ENCODE measurements around the gene LRRC37B.
"Not testable (repeated sequence)": the region's sequence is repeated elsewhere in the genome, so short reads cannot be mapped to it uniquely, and the experiment has no call there.

DNA sequence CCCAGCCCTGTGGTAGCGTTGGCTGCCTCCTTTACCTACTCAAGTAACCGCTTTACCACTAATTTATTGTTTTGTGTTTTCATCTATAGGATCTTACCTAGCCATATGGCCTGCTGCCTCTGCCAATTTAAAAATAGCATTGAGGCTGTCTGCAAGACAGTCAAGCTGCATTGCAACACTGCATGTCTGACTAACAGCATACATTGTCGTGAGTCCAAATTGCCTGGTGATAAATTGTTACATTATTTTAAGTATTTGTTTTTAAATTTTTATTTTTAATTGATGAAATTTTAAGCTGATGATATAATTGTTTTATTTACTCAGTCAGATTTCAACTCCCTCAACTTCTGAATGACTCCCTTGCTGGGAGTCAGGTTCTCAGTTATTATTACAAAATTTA lies 38.4 kb downstream of the LRRC37B start:
- TF ChIP-seq, protein P1, sequence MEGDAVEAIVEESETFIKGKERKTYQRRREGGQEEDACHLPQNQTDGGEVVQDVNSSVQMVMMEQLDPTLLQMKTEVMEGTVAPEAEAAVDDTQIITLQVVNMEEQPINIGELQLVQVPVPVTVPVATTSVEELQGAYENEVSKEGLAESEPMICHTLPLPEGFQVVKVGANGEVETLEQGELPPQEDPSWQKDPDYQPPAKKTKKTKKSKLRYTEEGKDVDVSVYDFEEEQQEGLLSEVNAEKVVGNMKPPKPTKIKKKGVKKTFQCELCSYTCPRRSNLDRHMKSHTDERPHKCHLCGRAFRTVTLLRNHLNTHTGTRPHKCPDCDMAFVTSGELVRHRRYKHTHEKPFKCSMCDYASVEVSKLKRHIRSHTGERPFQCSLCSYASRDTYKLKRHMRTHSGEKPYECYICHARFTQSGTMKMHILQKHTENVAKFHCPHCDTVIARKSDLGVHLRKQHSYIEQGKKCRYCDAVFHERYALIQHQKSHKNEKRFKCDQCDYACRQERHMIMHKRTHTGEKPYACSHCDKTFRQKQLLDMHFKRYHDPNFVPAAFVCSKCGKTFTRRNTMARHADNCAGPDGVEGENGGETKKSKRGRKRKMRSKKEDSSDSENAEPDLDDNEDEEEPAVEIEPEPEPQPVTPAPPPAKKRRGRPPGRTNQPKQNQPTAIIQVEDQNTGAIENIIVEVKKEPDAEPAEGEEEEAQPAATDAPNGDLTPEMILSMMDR (IDR thresholded peaks at IDR 0.05; ENCODE audit: low read depth, low read length, missing input control): not testable (repeated sequence)
- TF ChIP-seq JUND (IDR thresholded peaks at IDR 0.05); TAF1 (conservative IDR thresholded peaks at IDR 0.05); SP1 (IDR thresholded peaks at IDR 0.05); YY1 (IDR thresholded peaks at IDR 0.05); RXRA (IDR thresholded peaks at IDR 0.05); RAD21 (IDR thresholded peaks at IDR 0.05); GABPA (IDR thresholded peaks at IDR 0.05 in 1 of 2, conservative IDR thresholded peaks at IDR 0.05 in 1 of 2); FOXA1 (IDR thresholded peaks at IDR 0.05); HNF4G (IDR thresholded peaks at IDR 0.05): not testable (repeated sequence)
- TF ChIP-seq, protein P2, sequence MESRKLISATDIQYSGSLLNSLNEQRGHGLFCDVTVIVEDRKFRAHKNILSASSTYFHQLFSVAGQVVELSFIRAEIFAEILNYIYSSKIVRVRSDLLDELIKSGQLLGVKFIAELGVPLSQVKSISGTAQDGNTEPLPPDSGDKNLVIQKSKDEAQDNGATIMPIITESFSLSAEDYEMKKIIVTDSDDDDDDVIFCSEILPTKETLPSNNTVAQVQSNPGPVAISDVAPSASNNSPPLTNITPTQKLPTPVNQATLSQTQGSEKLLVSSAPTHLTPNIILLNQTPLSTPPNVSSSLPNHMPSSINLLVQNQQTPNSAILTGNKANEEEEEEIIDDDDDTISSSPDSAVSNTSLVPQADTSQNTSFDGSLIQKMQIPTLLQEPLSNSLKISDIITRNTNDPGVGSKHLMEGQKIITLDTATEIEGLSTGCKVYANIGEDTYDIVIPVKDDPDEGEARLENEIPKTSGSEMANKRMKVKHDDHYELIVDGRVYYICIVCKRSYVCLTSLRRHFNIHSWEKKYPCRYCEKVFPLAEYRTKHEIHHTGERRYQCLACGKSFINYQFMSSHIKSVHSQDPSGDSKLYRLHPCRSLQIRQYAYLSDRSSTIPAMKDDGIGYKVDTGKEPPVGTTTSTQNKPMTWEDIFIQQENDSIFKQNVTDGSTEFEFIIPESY (IDR thresholded peaks at IDR 0.05): not testable (repeated sequence)
- TF ChIP-seq, protein P3, sequence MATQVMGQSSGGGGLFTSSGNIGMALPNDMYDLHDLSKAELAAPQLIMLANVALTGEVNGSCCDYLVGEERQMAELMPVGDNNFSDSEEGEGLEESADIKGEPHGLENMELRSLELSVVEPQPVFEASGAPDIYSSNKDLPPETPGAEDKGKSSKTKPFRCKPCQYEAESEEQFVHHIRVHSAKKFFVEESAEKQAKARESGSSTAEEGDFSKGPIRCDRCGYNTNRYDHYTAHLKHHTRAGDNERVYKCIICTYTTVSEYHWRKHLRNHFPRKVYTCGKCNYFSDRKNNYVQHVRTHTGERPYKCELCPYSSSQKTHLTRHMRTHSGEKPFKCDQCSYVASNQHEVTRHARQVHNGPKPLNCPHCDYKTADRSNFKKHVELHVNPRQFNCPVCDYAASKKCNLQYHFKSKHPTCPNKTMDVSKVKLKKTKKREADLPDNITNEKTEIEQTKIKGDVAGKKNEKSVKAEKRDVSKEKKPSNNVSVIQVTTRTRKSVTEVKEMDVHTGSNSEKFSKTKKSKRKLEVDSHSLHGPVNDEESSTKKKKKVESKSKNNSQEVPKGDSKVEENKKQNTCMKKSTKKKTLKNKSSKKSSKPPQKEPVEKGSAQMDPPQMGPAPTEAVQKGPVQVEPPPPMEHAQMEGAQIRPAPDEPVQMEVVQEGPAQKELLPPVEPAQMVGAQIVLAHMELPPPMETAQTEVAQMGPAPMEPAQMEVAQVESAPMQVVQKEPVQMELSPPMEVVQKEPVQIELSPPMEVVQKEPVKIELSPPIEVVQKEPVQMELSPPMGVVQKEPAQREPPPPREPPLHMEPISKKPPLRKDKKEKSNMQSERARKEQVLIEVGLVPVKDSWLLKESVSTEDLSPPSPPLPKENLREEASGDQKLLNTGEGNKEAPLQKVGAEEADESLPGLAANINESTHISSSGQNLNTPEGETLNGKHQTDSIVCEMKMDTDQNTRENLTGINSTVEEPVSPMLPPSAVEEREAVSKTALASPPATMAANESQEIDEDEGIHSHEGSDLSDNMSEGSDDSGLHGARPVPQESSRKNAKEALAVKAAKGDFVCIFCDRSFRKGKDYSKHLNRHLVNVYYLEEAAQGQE (IDR thresholded peaks at IDR 0.05): not testable (repeated sequence)
- TF ChIP-seq, protein P4, sequence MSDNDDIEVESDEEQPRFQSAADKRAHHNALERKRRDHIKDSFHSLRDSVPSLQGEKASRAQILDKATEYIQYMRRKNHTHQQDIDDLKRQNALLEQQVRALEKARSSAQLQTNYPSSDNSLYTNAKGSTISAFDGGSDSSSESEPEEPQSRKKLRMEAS (IDR thresholded peaks at IDR 0.05): not testable (repeated sequence)
- TF ChIP-seq, protein P5, sequence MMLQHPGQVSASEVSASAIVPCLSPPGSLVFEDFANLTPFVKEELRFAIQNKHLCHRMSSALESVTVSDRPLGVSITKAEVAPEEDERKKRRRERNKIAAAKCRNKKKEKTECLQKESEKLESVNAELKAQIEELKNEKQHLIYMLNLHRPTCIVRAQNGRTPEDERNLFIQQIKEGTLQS (IDR thresholded peaks at IDR 0.05): not testable (repeated sequence)
